AML-193 (cell line): Measurements from ENCODE around the gene TRPM3.

Experiments used
- DNase-seq, 2 experiments: peaks; one replicate each; lab custom pipeline; 2025; lab: John Stamatoyannopoulos, UW

TRPM3 gene

GRCh38 chr9:71097671-71098070 is 23.8 kb downstream of the TRPM3 start:
- no peak for DNase-seq

- DNase-seq = no peak
Observed at GRCh38 chr9:71096421-71097108, 24.9 kb downstream of the TRPM3 start.

- DNase-seq = no peak
Observed at GRCh38 chr9:71094708-71095251, 26.6 kb downstream of the TRPM3 start.

- DNase-seq = no peak
Observed at GRCh38 chr9:71090896-71091295, 30.5 kb downstream of the TRPM3 start.

- no peak for DNase-seq
Observed at GRCh38 chr9:71079451-71079850, 42.0 kb downstream of the TRPM3 start.

GRCh38 chr9:71076096-71076495 is 45.3 kb downstream of the TRPM3 start:
- DNase-seq = no peak

GRCh38 chr9:71073494-71073893 is 47.9 kb downstream of the TRPM3 start:
- no peak for DNase-seq

- no peak for DNase-seq
Observed at GRCh38 chr9:71072587-71072986, 48.8 kb downstream of the TRPM3 start.

- no peak for DNase-seq
Observed at GRCh38 chr9:71071633-71072032, 49.8 kb downstream of the TRPM3 start.

GRCh38 chr9:71058660-71059059 is 62.8 kb downstream of the TRPM3 start:
- no peak for DNase-seq

GRCh38 chr9:71052287-71052686 is 69.1 kb downstream of the TRPM3 start:
- DNase-seq = no peak

GRCh38 chr9:71048280-71048679 is 73.1 kb downstream of the TRPM3 start:
- no peak for DNase-seq

GRCh38 chr9:71042448-71042990 is 78.9 kb downstream of the TRPM3 start:
- DNase-seq = no peak

GRCh38 chr9:71037521-71037920 is 83.9 kb downstream of the TRPM3 start:
- no peak for DNase-seq

- no peak for DNase-seq
Observed at GRCh38 chr9:71036501-71036900, 84.9 kb downstream of the TRPM3 start.

- no peak for DNase-seq
Observed at GRCh38 chr9:71032779-71033178, 88.6 kb downstream of the TRPM3 start.

GRCh38 chr9:71025728-71026127 is 95.7 kb downstream of the TRPM3 start:
- DNase-seq = no peak

- no peak for DNase-seq
Observed at GRCh38 chr9:71025201-71025600, 96.2 kb downstream of the TRPM3 start.

GRCh38 chr9:71010258-71010657 is 111.2 kb downstream of the TRPM3 start:
- no peak for DNase-seq

- DNase-seq = no peak
Observed at GRCh38 chr9:71005456-71005855, 116.0 kb downstream of the TRPM3 start.

GRCh38 chr9:71004196-71004595 is 117.2 kb downstream of the TRPM3 start:
- no peak for DNase-seq

- DNase-seq = no peak
Observed at GRCh38 chr9:71003346-71003745, 118.1 kb downstream of the TRPM3 start.

GRCh38 chr9:71001780-71002386 is 119.5 kb downstream of the TRPM3 start:
- no peak for DNase-seq
